Neural cell (in vitro differentiated cells): Measurements from ENCODE around the gene PLP1.

Source experiments
- CTCF ChIP-seq: fragments of 450-650 bp; IDR thresholded peaks from 2 replicates; pipeline ENCODE4 v1.5.1; 2014; ENCODE audit warnings: antibody characterized with exemption, mild to moderate bottlenecking, moderate library complexity; ENCODE audit not compliant: poor library complexity, severe bottlenecking
- EP300 ChIP-seq: fragments of 450-650 bp; conservative IDR thresholded peaks from 2 replicates; pipeline ENCODE4 v1.6.1; 2014; ENCODE audit warnings: antibody characterized with exemption, mild to moderate bottlenecking, moderate library complexity; ENCODE audit not compliant: poor library complexity, severe bottlenecking
- EZH2 ChIP-seq: fragments of 200-600, 300-800 bp; shearing (Covaris generic), sonication (generic); IDR thresholded peaks from 2 replicates; pipeline ENCODE4 v1.6.1; 2014; ENCODE audit warnings: antibody characterized with exemption, low read length, borderline replicate concordance, mild to moderate bottlenecking; ENCODE audit not compliant: insufficient read depth, poor library complexity, severe bottlenecking
- POLR2AphosphoS5 ChIP-seq: IDR thresholded peaks from 2 replicates; pipeline ENCODE4 v1.6.1; 2012
- RAD21 ChIP-seq: fragments of 450-650 bp; conservative IDR thresholded peaks from 2 replicates; pipeline ENCODE4 v1.6.1; 2014; ENCODE audit warnings: antibody characterized with exemption, mild to moderate bottlenecking, moderate library complexity
- SMC3 ChIP-seq: fragments of 450-650 bp; conservative IDR thresholded peaks from 2 replicates; pipeline ENCODE4 v1.6.1; 2014; ENCODE audit warnings: antibody characterized with exemption, mild to moderate bottlenecking, moderate library complexity; ENCODE audit not compliant: poor library complexity
- TAF1 ChIP-seq: IDR thresholded peaks from 2 replicates; pipeline ENCODE4 v1.6.1; 2012; ENCODE audit warnings: low read depth
- TF ChIP-seq, protein P1 (sequence below): IDR thresholded peaks from 2 replicates; pipeline ENCODE4 v1.6.1; 2012; ENCODE audit warnings: borderline replicate concordance

DNA sequence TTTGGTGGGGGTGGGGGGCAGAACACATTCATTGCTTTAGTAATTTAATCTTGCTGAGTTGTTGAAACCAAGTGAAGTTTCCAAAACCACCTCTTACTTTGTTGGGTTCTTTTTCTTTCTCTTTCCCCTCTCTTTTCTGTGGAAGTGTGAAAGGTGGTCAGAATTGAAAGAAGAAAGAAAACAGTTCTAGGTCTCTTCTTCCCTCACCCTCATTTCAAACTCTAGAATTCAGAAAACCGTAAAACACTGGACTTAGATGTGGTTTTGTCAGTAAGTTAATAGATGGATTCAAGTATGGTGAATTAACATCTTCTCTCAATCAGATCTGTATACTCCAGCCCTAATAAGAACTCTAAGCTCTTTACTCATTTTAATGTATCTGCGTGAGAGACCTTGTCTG, 23.7 kb downstream of the PLP1 start:
- TF ChIP-seq CTCF (no peak), SMC3 (no peak), EZH2 (no peak), POLR2AphosphoS5 (no peak), EP300 (no peak), TAF1 (no peak), RAD21 (no peak)
- TF ChIP-seq, protein P1, sequence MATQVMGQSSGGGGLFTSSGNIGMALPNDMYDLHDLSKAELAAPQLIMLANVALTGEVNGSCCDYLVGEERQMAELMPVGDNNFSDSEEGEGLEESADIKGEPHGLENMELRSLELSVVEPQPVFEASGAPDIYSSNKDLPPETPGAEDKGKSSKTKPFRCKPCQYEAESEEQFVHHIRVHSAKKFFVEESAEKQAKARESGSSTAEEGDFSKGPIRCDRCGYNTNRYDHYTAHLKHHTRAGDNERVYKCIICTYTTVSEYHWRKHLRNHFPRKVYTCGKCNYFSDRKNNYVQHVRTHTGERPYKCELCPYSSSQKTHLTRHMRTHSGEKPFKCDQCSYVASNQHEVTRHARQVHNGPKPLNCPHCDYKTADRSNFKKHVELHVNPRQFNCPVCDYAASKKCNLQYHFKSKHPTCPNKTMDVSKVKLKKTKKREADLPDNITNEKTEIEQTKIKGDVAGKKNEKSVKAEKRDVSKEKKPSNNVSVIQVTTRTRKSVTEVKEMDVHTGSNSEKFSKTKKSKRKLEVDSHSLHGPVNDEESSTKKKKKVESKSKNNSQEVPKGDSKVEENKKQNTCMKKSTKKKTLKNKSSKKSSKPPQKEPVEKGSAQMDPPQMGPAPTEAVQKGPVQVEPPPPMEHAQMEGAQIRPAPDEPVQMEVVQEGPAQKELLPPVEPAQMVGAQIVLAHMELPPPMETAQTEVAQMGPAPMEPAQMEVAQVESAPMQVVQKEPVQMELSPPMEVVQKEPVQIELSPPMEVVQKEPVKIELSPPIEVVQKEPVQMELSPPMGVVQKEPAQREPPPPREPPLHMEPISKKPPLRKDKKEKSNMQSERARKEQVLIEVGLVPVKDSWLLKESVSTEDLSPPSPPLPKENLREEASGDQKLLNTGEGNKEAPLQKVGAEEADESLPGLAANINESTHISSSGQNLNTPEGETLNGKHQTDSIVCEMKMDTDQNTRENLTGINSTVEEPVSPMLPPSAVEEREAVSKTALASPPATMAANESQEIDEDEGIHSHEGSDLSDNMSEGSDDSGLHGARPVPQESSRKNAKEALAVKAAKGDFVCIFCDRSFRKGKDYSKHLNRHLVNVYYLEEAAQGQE = no peak
